HG02610 (cell line): ENCODE results near the gene INPP5A.
"Not testable (repeated sequence)": the region's sequence is repeated elsewhere in the genome, so short reads cannot be mapped to it uniquely, and the experiment has no call there.

ENCODE experiments used
- ATAC-seq: cut with Tn5 transposase; IDR thresholded peaks from one replicate; pipeline ENCODE4 v1.9.1; 2021; ENCODE audit warnings: mild to moderate bottlenecking, moderate library complexity; ENCODE audit not compliant: unreplicated experiment

INPP5A gene

DNA sequence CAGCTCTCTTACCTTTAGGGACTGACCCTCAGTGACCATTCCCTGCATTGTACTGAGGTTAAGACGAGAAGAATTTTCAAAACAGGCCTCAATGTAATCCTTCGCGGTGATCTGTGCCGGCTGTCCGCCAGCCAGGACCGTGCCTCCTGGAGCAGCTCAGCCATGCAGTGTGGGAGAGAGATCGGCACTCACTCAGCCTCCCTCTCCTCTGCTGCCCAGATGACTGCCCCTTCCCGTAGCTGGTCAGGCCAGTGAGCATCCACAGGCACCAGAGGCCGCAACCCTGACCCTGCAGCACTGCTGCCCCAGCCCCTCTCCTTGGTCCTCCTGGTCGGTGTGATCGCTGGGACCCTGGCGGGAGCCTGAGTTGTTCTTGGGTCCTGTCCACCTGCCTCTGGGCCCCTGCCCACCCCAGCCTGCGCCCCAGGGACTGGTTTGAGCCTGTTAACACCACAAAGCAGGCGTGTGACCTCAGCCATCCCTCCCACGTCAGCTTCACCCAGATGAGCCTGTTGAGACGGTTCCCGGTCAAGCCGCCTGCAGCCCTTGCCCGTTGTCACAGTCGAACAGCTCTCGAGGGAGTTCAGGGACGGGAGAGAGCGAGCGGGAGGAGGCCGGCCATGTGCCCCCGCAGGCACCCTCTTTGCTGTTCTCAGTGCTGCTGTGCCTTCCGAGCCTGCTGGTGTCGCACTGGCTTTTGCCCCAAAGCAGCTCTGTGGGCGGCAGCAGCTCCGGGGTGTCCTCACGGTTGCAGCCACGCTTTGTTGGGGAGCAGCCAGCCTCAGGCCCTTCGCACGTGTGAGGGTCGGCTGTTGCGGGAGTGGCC is 211.2 kb downstream of the INPP5A start:
- ATAC-seq, result no peak

DNA sequence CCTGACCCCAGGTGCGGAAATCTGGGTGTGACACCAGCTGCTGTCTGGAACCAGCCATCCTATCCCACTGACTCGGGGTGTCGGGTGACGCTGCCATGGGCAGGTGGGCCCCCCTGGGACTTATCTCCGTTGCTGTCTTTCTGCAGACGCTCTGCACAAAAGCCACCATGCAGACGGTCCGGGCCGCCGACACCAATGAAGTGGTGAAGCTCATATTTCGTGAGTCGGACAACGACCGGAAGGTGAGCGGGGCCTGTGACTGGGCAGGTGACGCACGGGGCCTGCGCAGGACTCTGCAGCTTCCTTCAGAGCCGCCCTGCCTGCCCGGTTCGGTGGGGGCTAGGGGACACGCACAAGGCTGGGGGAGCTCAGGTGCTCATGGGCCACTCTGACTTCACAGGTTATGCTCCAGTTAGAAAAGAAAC is 211.8 kb downstream of the INPP5A start:
- no peak for ATAC-seq

DNA sequence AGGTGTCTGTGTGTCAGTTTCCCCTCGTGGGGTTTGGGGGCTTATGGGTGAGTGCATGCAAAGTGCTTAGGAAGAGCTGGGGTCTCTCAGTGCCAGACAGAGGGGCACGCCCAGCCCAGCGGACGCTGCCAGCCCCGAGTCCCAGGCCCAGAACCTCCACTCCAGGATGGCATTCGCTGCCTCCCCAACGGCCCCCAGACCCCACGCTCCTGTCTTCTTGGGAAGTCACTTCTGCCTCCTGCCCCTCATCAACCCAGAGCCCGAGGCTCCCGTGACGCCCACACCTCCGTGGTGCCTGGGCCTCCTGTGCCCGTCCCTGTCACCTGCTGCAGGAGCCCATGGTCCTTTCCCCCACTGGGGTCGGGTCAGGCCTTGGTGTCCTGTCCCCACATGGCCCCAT is 213.3 kb downstream of the INPP5A start:
- ATAC-seq, result no peak

DNA sequence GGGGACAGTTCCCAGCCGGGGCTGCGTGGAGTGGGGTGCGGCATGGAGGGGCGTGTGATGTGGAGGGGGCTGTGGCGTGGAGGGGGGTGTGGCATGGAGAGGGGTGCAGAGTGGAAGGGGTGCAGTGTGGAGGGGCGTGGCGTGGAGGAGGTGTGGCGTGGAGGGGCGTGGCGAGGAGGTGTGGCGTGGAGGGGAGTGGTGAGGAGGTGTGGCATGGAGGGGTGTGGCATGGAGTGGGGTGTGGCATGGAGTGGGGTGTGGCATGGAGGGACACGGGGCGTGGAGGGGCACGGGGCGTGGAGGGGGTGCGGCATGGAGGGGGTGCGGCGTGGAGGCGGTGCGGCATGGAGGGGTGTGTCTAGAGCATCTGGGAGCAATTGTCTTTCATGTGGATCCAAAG is 214.8 kb downstream of the INPP5A start:
- ATAC-seq, result no peak

DNA sequence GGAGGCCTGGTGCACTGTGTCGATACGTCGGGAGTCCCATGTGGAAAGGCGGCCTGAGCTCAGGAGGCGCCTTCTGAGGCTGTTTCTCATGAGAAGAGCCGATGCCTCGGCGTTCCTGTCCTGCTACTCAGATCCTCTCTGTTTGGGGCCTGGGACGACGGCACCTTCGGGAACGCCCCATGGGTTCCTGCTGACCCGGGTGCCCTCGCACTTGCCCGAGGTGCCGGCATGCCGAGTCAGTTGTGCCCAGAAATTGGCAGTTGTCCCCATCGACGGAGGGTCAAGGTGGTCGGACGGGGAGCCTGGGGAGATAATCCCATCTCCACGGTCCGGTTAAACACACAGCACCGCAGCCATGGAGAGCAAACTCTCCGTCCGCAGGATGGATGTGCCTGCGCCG is 215.4 kb downstream of the INPP5A start:
- ATAC-seq, result no peak

DNA sequence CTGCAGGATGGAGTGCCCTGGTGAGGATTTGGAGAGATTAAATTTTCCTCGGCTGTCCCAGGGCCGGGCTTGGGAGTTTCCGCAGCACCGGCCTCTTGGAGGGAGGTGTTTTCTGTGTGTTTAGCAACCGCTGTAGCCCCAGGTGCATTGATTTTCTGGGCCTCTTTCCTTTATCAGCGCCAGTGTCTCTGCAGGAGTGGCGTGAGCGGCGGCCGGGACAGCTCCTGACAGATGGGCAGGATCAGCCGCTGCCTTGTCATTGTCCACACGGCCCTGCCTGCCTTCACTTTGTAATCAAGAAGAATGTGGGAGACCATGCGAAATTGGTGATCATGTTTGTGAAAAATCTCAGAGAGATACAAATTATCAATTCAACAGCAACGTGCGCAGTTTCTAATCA is 216.0 kb downstream of the INPP5A start:
- ATAC-seq, result no peak

DNA sequence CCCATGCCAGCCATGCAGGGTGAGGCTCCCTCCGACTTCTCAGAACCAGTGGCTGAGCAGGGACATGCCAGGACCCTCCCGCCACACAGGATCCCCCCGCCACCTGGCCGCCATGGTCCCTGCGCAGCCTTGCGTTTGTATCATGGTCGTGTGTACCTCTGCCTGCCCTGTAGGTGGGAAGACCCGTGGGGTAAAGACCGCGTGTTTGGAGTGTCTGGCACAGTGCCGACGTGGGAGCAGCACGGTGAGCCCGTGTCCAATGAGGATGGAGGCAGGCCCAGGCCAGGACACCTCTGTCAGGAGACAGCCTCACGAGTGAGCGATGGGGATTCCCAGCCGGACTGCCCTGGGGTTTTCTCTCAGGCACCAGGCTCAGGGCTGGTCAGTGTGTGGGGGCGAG is 216.5 kb downstream of the INPP5A start:
- no peak for ATAC-seq

DNA sequence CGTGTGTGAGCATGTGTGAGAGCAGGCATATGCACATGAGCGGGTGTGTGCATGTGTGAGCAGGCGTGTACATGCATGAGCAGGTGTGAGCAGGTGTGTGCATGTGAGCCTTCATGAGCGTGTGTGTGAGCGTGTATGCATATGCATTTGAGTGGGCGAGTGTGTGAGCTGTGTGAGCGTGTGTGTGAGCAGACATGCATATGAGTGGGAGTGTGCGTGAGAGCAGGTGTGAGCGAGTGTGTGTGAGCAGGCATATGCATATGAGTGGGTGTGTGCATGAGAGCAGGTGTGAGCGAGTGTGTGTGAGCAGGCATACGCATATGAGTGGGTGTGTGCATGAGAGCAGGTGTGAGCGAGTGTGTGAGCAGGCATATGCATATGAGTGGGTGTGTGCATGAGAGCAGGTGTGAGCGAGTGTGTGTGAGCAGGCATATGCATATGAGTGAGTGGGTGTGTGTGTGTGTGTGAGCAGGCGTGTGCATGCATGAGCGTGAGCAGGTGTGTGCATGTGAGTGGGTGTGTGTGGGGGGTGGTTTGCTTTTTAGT is 217.7 kb downstream of the INPP5A start:
- no peak for ATAC-seq

DNA sequence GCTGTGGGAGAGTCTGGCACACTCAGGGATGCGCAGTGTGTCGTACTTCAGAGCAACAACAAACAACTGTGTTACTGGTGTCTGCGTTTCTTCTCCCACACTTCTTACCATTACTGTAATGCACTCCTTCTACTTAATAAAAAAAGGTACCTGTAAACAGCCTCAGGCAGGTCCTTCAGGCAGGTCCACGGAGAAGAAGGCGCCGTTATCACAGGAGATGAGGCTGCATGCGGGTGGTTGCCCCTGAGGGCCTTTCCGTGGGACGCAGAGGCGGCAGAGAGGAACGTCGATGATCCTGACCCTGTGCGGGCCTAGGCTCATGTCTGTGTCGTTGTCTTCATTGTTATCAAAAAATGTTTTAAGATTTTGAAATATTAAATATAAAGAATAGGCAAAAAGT is 219.0 kb downstream of the INPP5A start:
- no peak for ATAC-seq

DNA sequence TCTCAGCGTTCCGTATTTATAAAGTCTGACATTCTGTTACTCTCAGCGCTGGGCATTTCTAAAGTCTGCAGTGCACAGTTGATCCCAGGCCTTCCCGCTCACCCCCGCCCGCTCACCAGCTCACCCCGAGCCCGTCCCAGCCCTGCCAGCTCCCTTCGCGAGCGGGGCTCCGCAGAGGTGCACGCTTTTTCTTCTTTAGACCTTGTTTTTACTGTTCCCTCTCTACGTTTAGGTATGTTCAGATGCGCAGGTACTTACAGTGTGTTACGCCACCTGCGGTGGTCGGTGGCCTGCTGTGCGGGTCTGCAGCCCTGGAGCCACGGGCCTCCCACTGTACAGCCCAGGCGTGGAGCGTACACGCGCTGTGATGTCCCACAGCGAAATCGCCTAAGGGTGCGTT is 219.6 kb downstream of the INPP5A start:
- no peak for ATAC-seq

DNA sequence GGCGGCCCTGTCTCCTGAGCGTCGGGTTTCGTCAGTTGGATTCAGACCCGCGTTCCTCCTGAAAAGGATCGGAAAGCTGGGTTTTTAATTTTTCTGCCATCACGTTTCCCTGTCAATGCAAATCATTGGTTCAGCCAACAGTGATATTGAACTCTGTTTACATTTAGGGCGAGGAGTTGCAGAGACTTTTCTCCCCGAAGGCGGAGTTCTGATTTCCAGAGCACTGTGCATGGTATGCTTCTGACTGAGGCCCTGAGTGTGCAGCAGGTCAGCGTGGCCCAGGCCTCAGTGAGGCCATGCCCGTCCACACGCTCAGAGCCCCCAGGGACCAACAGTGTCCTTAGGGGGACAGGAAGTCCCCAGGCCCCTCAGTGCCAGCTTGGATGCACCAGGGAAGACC is 221.3 kb downstream of the INPP5A start:
- no peak for ATAC-seq

DNA sequence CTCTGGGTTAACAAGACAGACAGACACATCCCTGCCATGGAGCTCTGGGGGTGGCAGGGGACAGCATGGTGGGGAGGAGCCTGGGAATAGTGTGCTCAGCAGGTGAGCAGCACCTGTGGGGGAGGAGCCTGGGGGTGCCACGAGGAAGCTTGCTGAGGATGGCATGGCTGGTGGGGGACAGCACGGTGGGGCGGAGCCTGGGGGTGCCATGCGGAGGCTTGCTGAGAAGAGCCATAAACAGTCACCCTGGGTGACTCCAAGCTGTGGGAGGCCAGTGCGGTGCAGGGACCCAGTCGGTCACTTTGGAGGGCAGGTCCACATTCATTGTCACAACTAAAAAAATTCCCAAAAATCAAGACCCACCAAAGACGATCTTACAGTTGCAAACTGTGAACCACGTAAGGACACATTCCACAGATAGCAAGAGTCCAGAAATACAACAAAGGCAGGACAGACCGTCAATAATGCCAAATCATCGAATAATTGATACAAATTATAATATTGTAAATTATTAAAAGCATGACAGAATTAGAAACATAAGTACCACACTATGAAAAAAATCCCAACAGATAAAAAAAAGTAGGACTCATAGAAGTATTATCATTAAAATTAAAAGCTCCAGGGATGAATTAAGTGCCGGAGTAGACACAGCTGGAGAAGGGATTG is 223.9 kb downstream of the INPP5A start:
- no peak for ATAC-seq

DNA sequence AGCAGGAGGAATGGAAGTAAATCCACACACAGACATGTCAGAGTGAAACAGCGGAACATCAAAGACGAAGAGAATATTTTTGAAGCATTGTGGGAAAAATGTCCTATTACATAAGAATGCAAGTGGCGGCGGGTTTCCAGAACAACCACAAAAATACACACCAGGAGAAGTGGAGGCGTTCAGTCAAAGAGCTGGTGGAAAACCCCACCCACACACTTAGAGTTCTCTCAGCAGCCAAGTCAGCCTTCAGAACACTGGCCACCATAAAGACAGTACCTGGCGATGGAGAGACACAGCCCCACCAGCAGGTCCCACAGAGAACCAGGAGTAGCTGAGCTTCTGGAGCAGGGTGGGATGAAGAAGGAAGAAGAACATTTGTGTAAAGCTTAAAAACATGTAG is 224.7 kb downstream of the INPP5A start:
- ATAC-seq, result no peak

DNA sequence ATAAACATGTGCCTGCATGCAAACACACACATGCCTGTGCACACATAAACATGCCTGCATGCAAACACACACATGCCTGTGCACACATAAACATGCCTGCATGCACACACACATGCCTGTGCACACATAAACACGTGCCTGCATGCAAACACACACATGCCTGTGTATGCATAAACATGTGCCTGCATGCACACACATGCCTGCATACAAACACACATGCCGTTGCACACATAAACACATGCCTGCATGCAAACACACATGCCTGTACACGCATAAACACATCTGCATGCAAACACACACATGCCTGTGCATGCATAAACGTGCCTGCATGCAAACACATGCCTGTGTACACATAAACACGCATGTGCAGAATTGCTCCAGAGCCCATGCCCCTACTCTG is 226.0 kb downstream of the INPP5A start:
- no peak for ATAC-seq

DNA sequence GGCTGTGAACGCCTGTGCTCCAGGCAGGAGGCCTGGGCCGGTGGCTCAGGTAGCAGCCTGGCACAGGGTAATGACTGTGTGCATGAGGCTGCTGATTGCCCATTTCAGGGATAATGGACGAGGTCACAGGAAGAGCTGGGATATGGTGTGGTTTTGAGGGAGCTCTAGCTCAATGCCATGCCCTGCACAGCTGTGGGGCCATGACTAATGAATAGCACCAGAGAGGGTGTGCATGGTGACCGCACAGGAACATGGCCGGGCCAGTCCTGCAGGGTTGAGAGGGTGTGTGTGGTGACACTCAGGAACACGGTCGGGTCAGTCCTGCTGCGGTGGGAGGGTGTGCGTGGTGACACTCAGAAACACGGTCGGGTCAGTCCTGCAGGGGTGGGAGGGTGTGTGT is 226.5 kb downstream of the INPP5A start:
- ATAC-seq, result no peak

DNA sequence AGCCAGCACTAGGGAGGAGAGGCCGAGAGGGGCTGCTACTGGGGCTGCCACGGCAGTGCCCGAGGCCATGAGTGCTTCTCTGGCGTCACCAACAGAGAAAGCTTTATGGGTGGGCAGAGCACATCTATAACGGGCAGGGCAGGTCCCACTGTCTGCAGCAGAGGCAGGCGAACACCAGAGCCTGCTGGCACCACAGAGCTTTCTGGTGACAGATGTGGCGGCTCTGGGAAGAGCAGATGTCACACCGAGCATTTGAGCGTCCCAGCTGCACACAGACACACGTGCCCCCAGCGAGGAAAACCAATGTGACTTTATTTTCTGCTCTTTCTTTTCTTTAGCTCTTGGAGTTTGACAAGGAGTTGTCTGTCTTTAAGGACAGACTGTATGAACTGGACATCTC is 227.8 kb downstream of the INPP5A start:
- ATAC-seq, result no peak

DNA sequence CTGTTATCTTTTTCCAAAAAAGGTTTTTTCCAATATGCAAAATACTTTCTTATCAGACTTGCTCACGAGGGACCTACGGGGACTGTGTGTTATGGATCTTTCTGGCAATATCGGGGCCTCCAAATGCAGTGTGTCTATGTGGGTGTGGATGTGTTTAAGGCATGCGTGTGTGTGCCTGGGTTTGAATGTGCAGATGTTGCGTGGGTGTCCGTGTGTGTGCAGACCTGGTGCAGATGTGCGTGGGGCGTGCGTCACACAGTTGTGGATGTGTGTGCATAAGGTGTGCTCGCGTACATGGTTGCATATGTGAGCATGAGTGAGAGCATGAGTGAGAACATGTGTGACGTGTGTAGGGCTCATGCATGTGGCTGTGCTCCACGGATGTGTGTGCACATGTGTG is 228.7 kb downstream of the INPP5A start:
- no peak for ATAC-seq

DNA sequence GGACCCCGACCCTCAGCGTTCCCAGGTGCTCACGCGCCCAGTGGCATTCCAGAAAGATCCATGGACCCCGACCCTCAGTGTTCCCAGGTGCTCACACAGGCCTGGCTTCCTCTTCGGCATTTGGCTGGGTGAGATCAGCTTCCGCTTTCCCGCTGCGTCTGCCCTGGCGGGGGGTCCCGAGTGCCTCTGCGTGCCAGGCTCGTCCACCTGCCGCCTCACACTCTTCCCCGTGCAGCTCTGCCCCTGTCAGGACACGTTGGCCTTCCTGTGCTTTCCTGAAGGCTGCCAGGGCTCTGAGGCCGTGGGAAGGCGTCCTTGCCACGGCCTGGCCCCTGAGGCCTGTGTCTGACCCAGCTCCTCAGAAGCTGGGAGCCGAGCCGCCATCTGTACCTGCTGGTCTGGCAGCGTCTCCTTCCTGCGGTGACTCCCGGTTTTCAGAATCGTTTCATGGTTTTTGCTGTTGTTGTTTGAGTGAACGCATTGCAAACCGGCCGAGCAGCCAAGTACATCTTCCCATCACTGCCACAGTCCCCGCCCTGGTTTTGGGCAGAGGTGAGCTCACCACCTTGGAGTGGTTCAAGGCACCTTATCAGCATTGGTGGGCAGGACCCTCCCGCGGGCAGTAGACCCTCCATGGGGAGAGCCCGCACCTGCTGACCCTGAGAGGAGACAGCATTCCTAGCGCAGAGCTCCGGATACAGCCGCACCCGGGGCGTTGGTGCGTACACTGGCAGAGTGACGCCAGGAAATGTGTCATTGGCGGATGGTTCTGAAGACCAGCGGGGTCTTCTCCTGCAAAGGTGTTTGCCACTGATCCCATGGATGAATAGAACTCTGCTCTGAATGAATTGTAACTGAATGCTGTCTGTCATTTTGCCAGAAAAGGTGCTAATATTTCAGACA is 231.0 kb downstream of the INPP5A start:
- no peak for ATAC-seq

DNA sequence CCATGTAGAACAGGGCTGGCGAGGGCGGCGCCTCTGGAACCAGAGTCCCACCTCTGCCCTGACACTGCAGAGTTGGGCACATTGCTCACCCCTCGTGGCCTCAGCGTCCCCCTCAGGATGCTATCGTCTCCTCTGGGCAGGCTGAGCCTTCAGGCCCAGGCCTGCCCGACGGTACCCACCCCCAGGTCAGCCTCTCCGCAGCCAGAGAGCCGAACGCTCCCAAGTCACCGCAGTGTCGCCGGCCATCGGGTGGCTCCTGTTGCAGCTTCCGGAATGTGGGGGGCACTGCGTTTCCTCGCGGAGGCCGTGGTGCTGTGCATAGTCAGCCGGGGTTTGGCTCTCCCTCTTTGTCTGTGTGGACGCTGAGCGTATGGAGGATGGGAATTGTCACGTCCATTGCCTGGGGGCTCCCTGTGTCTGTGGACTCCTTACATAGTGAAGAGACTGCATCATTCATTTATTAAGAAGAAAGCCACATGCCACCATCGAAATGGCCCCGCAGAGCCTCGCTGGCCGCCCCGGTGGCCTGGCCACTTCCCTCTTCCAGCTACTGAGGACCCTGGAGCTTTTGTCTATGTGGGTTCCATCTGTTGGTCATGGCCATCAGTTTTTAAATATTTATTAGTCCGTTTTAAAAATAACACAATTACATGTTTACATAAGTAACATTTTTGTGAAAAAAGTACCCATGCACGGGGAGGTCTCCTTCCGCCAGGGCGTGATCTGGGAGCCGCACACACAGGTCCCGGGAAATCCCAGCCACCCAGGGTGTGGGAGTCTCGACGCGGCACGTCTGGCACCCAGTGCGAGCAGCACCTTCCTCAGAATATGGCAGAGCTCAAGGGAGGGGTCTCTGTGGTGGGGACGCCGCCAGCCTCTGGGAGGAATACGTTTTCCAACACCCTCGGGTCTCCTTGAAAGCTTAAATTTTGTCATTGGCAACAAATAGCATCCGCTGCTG is 232.8 kb downstream of the INPP5A start:
- ATAC-seq, result no peak

DNA sequence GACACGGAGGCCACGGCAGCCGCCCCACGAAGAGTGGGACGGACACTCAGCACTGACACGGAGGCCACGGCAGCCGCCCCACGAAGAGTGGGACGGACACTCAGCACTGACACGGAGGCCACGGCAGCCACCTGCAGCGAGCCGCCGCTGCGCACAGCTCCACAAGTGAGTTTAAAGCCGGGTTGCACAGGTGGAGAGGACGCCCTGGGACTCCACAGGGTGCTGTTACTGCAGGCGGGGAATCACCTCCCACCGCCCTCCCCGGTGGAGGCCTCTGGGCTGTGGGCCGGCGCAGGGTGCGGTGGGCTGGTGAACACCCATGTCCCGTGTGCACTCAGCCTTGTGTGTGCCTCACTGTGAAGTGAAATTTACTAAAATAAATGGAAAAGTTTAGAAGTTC is 235.2 kb downstream of the INPP5A start:
- ATAC-seq, result not testable (repeated sequence)
